Esophagus muscularis mucosa (tissue), 3 donors: ENCODE measurements around the gene ME1.

Experiments
- CTCF ChIP-seq, 3 experiments: fragments of 200-600 bp in 2 of 3; fragments of 450-650 bp in 1 of 3; sonication (generic) in 2 of 3; IDR thresholded peaks; one replicate each; pipeline ENCODE4 v1.5.1; 2017 to 2019; ENCODE audit warnings: antibody characterized with exemption in 3 of 3, mild to moderate bottlenecking in 2 of 3, moderate library complexity in 1 of 3
- POLR2AphosphoS5 ChIP-seq, 2 donors: sonication (generic); formaldehyde crosslinking; IDR thresholded peaks; one replicate each; pipeline ENCODE4 v1.6.1; 2017; ENCODE audit warnings: antibody characterized with exemption in 2 of 2

DNA sequence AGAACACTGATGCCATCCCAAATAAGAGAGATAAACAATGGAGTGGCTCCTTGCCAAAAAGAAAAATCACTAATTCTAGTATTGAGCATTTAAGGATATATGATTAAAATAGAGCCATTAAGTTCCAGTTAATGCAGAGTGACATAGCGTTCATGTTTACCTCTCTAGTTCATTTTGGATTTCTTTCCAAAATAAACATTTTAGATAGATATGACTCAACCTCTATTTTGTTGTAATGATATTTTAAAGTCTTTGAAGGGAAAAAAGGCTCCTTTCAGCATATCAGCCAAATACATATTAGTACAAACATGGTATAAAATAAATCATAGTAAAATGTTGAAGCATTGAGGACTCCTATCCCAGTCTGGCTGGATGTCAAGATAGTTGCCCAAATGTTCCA lies 204.3 kb downstream of the ME1 start:
- no peak for TF ChIP-seq CTCF (IDR thresholded peaks at IDR 0.05)
- TF ChIP-seq POLR2AphosphoS5 (IDR thresholded peaks at IDR 0.05): no peak
